K562 (cell line): Measurements from ENCODE around the gene CLEC3B. TPM values are rescaled to one million over a fixed set of nuclear protein-coding genes. Genes with fewer than 3 reads are reported as not detected.

ENCODE experiments used
- CHD4 ChIP-seq: fragments of 200-600 bp; sonication (generic); IDR thresholded peaks from 3 replicates; pipeline ENCODE4 v1.6.1; 2012; ENCODE audit warnings: low read depth, mild to moderate bottlenecking, mixed read lengths, low read length, inconsistent platforms; ENCODE audit not compliant: insufficient read depth, insufficient replicate concordance, poor library complexity, severe bottlenecking
- HMG20A ChIP-seq: fragments of 450-650 bp; formaldehyde crosslinking; conservative IDR thresholded peaks from 2 replicates; pipeline ENCODE4 v1.4.0; 2020; ENCODE audit warnings: mild to moderate bottlenecking, mixed read lengths
- NCOA6 ChIP-seq: fragments of 450-650 bp; IDR thresholded peaks from 2 replicates; pipeline ENCODE4 v1.6.1; 2017; ENCODE audit warnings: mild to moderate bottlenecking
- RBFOX2 ChIP-seq: fragments of 200-400 bp; formaldehyde crosslinking; IDR thresholded peaks from 2 replicates; pipeline ENCODE4 v1.6.1; 2017; ENCODE audit warnings: low read depth, mild to moderate bottlenecking, low read length, moderate library complexity
- ZNF445 ChIP-seq: fragments of 250-450 bp; sonication (Bioruptor Pico); IDR thresholded peaks from 2 replicates; pipeline ENCODE4 v1.4.0; 2020; ENCODE audit warnings: low read depth, mild to moderate bottlenecking, moderate library complexity
- ZNF57 ChIP-seq: fragments of 450-650 bp; formaldehyde crosslinking; IDR thresholded peaks from 2 replicates; pipeline ENCODE4 v1.4.0; 2020; ENCODE audit warnings: mild to moderate bottlenecking, moderate library complexity
- polyA plus RNA-seq, 8 experiments: library from polyadenylated mRNA; depleted of rRNA in 4 of 8; stranded (reverse) in 5 of 8; unstranded in 3 of 8; fragments of >200 nt; fragmentation: Nextera tagmentation in 2 of 8; fragmentation: Illumina TruSeq in 1 of 8; extraction: Ambion mirVana in 2 of 8; extraction: Trizol in 1 of 8; gene quantifications; 2 replicates each; pipeline versions ENCODE4 v1.2.1 to v1.2.3, GENCODE V29; 2011 to 2014; ENCODE audit warnings: inconsistent platforms in 1 of 8, missing spikeins in 1 of 8
- total RNA-seq, 7 experiments: library from RNA; depleted of rRNA in 6 of 7; stranded (reverse); fragments of >200 nt in 6 of 7; fragmentation: Illumina TruSeq in 2 of 7; extraction: Trizol in 2 of 7; gene quantifications; 2 replicates each; pipeline versions ENCODE4 v1.2.1 to v1.2.3, GENCODE V29; 2011 to 2021; ENCODE audit warnings: low replicate concordance in 1 of 7
- TF ChIP-seq, protein P1 (sequence below): fragments of 450-650 bp; IDR thresholded peaks from 2 replicates; pipeline ENCODE4 v1.6.1; 2016; ENCODE audit warnings: low read depth
- TF ChIP-seq, protein P2 (sequence below), 2 experiments: fragments of 450-650 bp; IDR thresholded peaks; 2 replicates each; pipeline ENCODE4 v1.6.1; 2018; ENCODE audit warnings: mild to moderate bottlenecking in 2 of 2, low read depth in 1 of 2; ENCODE audit not compliant: partially characterized antibody in 2 of 2

The CLEC3B gene
- total and polyA plus RNA-seq, 9 of the 15 experiments (the other 6 are each of a cell fraction or from before 2014, with no cell fraction given) = not detected

DNA sequence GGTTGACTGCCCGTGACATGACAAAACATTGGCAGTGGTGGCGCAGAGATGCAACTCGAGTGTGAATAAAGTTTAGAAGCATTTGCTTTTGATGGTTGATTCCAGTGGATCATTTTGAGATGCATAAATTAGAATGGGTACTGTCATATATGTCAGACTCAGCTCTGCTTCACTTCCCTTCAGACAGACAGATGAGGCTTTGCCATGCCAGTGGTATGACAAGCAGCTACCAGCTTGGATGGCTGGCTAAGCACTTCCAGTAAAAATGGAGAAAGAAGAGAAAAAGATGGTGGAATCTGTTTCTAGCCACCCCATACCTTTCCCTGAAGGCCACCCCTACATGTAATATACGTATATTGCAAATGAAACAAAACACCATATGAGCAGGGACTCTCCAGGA, 13.5 kb upstream of the CLEC3B start (continued):
- TF ChIP-seq, protein P1, sequence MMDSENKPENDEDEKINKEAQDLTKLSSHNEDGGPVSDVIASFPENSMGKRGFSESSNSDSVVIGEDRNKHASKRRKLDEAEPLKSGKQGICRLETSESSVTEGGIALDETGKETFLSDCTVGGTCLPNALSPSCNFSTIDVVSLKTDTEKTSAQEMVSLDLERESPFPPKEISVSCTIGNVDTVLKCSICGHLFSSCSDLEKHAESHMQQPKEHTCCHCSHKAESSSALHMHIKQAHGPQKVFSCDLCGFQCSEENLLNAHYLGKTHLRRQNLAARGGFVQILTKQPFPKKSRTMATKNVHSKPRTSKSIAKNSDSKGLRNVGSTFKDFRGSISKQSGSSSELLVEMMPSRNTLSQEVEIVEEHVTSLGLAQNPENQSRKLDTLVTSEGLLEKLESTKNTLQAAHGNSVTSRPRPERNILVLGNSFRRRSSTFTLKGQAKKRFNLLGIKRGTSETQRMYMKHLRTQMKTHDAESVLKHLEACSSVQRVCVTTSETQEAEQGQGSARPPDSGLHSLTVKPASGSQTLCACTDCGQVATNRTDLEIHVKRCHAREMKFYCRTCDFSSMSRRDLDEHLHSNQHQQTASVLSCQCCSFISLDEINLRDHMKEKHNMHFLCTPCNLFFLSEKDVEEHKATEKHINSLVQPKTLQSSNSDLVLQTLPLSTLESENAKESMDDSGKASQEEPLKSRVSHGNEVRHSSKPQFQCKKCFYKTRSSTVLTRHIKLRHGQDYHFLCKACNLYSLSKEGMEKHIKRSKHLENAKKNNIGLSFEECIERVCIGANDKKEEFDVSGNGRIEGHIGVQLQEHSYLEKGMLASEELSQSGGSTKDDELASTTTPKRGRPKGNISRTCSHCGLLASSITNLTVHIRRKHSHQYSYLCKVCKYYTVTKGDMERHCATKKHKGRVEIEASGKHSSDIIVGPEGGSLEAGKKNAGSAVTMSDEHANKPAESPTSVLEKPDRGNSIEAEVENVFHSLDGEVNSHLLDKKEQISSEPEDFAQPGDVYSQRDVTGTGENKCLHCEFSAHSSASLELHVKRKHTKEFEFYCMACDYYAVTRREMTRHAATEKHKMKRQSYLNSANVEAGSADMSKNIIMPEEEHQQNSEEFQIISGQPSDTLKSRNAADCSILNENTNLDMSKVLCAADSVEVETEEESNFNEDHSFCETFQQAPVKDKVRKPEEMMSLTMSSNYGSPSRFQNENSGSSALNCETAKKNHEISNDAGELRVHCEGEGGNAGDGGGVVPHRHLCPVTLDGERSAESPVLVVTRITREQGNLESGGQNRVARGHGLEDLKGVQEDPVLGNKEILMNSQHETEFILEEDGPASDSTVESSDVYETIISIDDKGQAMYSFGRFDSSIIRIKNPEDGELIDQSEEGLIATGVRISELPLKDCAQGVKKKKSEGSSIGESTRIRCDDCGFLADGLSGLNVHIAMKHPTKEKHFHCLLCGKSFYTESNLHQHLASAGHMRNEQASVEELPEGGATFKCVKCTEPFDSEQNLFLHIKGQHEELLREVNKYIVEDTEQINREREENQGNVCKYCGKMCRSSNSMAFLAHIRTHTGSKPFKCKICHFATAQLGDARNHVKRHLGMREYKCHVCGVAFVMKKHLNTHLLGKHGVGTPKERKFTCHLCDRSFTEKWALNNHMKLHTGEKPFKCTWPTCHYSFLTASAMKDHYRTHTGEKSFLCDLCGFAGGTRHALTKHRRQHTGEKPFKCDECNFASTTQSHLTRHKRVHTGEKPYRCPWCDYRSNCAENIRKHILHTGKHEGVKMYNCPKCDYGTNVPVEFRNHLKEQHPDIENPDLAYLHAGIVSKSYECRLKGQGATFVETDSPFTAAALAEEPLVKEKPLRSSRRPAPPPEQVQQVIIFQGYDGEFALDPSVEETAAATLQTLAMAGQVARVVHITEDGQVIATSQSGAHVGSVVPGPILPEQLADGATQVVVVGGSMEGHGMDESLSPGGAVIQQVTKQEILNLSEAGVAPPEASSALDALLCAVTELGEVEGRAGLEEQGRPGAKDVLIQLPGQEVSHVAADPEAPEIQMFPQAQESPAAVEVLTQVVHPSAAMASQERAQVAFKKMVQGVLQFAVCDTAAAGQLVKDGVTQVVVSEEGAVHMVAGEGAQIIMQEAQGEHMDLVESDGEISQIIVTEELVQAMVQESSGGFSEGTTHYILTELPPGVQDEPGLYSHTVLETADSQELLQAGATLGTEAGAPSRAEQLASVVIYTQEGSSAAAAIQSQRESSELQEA = no peak
- TF ChIP-seq ZNF445 (CRISPR knock-in tag) (no peak), NCOA6 (no peak), HMG20A (CRISPR knock-in tag) (no peak), ZNF57 (CRISPR knock-in tag) (no peak), CHD4 (no peak), RBFOX2 (no peak)
- TF ChIP-seq, protein P2, sequence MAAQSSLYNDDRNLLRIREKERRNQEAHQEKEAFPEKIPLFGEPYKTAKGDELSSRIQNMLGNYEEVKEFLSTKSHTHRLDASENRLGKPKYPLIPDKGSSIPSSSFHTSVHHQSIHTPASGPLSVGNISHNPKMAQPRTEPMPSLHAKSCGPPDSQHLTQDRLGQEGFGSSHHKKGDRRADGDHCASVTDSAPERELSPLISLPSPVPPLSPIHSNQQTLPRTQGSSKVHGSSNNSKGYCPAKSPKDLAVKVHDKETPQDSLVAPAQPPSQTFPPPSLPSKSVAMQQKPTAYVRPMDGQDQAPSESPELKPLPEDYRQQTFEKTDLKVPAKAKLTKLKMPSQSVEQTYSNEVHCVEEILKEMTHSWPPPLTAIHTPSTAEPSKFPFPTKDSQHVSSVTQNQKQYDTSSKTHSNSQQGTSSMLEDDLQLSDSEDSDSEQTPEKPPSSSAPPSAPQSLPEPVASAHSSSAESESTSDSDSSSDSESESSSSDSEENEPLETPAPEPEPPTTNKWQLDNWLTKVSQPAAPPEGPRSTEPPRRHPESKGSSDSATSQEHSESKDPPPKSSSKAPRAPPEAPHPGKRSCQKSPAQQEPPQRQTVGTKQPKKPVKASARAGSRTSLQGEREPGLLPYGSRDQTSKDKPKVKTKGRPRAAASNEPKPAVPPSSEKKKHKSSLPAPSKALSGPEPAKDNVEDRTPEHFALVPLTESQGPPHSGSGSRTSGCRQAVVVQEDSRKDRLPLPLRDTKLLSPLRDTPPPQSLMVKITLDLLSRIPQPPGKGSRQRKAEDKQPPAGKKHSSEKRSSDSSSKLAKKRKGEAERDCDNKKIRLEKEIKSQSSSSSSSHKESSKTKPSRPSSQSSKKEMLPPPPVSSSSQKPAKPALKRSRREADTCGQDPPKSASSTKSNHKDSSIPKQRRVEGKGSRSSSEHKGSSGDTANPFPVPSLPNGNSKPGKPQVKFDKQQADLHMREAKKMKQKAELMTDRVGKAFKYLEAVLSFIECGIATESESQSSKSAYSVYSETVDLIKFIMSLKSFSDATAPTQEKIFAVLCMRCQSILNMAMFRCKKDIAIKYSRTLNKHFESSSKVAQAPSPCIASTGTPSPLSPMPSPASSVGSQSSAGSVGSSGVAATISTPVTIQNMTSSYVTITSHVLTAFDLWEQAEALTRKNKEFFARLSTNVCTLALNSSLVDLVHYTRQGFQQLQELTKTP (IDR thresholded peaks at IDR 0.05; ENCODE audit: low read depth in 1 of 2, partially characterized antibody in 2 of 2) = no peak
